ENCODE results near the gene PNPT1.

The PNPT1 gene

GRCh38 chr2:55668956-55669355 lies 24.7 kb downstream of the PNPT1 start:
- no peak for DNase-seq (ENCODE audit: low spot score)

GRCh38 chr2:55653255-55653654 lies 40.4 kb downstream of the PNPT1 start:
- DNase-seq (ENCODE audit: low spot score), result no peak

- DNase-seq (ENCODE audit: low spot score), result no peak
Measured at GRCh38 chr2:55649211-55649610, 44.4 kb downstream of the PNPT1 start.

GRCh38 chr2:55636831-55637230 lies 56.8 kb downstream of the PNPT1 start:
- DNase-seq (ENCODE audit: low spot score), result no peak

GRCh38 chr2:55628931-55629330 lies 64.7 kb downstream of the PNPT1 start:
- no peak for DNase-seq (ENCODE audit: low spot score)

GRCh38 chr2:55627915-55628314 lies 65.7 kb downstream of the PNPT1 start:
- DNase-seq (ENCODE audit: low spot score), result no peak

GRCh38 chr2:55621802-55622201 lies 71.8 kb downstream of the PNPT1 start:
- no peak for DNase-seq (ENCODE audit: low spot score)

GRCh38 chr2:55620123-55620779 lies 73.4 kb downstream of the PNPT1 start:
- no peak for DNase-seq (ENCODE audit: low spot score)

- peak; percentile 79 for DNase-seq (ENCODE audit: low spot score)
Measured at GRCh38 chr2:55618275-55619055, 75.2 kb downstream of the PNPT1 start.

GRCh38 chr2:55618025-55618274 lies 75.7 kb downstream of the PNPT1 start:
- DNase-seq (ENCODE audit: low spot score), result no peak

- DNase-seq (ENCODE audit: low spot score), result peak; percentile 100
Measured at GRCh38 chr2:55617175-55618024, 76.2 kb downstream of the PNPT1 start, which contains the start of gene PPP4R3B. TSS of gene PPP4R3B (minus strand) at chr2:55617622. CDS start at chr2:55617285, 337 bp downstream.

GRCh38 chr2:55616551-55617174 lies 77.0 kb downstream of the PNPT1 start:
- peak; percentile 70 for DNase-seq (ENCODE audit: low spot score)

GRCh38 chr2:55611997-55612396 lies 81.6 kb downstream of the PNPT1 start:
- no peak for DNase-seq (ENCODE audit: low spot score)

- DNase-seq (ENCODE audit: low spot score), result no peak
Measured at GRCh38 chr2:55610954-55611743, 82.5 kb downstream of the PNPT1 start.

GRCh38 chr2:55609938-55610578 lies 83.6 kb downstream of the PNPT1 start:
- no peak for DNase-seq (ENCODE audit: low spot score)

GRCh38 chr2:55609193-55609794 lies 84.3 kb downstream of the PNPT1 start:
- DNase-seq (ENCODE audit: low spot score), result no peak

- no peak for DNase-seq (ENCODE audit: low spot score)
Measured at GRCh38 chr2:55607717-55608116, 85.9 kb downstream of the PNPT1 start.

GRCh38 chr2:55604027-55604565 lies 89.5 kb downstream of the PNPT1 start:
- no peak for DNase-seq (ENCODE audit: low spot score)

- no peak for DNase-seq (ENCODE audit: low spot score)
Measured at GRCh38 chr2:55601849-55602248, 91.8 kb downstream of the PNPT1 start.

- DNase-seq (ENCODE audit: low spot score), result no peak
Measured at GRCh38 chr2:55598056-55598795, 95.4 kb downstream of the PNPT1 start.

All from left forelimb (tissue), 1 donor.